Fibroblast of pulmonary artery (primary cell): ENCODE data around the gene UQCC5.

Experiments used
- DNase-seq: peaks from one replicate; pipeline ENCODE4 v3.0.0-alpha.2; 2010; ENCODE audit warnings: low read depth
- H3K4me3 ChIP-seq: replicated peaks from 2 replicates; pipeline ENCODE4 v1.5.1; 2011; ENCODE audit warnings: low read depth, mild to moderate bottlenecking, control low read depth, low read length, moderate library complexity
- TF ChIP-seq, protein P1 (sequence below): IDR thresholded peaks from 2 replicates; pipeline ENCODE4 v1.5.1; 2011; ENCODE audit warnings: mild to moderate bottlenecking, control low read depth, low read length, inconsistent platforms; ENCODE audit errors: missing control alignments

The UQCC5 gene

DNA sequence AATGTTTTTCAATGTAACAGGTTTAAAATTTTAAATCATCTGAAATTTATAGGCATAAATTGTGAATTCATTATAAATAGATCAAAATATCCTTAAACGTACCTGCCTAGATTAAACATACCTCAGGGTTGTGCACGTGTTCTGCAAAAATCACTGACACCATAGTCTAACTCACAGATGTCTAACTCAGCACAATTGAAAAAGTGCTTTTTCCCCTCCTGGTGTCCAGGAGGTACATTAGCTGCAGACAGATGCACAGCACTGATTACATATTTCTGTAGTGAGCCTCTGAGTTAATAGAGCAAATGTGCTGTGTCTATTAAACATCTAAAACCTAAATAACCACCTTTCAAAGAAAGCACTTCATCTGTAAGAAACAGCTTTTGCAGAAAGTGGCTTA lies 10.7 kb downstream of the UQCC5 start:
- TF ChIP-seq, protein P1, sequence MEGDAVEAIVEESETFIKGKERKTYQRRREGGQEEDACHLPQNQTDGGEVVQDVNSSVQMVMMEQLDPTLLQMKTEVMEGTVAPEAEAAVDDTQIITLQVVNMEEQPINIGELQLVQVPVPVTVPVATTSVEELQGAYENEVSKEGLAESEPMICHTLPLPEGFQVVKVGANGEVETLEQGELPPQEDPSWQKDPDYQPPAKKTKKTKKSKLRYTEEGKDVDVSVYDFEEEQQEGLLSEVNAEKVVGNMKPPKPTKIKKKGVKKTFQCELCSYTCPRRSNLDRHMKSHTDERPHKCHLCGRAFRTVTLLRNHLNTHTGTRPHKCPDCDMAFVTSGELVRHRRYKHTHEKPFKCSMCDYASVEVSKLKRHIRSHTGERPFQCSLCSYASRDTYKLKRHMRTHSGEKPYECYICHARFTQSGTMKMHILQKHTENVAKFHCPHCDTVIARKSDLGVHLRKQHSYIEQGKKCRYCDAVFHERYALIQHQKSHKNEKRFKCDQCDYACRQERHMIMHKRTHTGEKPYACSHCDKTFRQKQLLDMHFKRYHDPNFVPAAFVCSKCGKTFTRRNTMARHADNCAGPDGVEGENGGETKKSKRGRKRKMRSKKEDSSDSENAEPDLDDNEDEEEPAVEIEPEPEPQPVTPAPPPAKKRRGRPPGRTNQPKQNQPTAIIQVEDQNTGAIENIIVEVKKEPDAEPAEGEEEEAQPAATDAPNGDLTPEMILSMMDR: no peak
- H3K4me3 ChIP-seq: no peak overlapping the region
- no peak for DNase-seq

DNA sequence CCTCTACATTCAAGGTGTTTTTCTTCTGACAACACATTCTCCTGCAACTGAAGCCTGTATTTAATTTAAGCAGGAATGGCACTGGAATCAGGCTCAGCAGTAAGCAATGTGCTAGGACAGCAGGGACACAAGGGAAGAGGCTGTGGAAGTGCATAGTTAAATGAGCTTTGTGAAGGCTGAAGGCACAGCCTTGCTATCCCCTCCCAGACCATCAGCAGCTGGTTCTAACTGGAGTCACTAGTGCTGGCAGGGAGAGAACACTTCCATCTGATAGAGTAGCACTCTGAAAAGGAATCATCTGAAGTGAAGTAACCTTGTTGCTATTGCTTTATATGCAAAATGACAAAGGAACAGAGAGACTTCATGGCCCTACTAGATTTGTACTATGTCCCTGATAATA lies 14.7 kb downstream of the UQCC5 start:
- TF ChIP-seq, protein P1: no peak

DNA sequence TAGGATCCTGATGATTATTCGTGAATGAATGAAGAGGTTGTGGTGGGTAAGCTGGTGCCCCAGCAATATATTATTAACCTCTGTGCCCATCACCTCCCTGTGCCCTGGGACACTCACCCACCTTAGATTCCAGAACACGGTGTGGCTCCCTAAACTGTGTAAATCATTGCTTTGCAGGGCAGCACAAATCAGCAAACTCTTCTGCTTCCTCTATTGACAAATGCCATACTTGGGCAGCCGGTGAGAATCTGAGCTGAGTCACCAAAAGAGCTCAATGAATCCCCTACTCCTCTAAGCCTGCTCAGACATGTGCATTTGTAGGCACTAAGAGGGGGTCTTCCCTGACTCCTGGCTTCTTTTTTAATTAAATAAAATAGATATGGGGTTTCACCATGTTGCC lies 15.7 kb downstream of the UQCC5 start:
- no peak for DNase-seq
- TF ChIP-seq, protein P1: no peak
- no peak overlapping the region for H3K4me3 ChIP-seq

More for the DNA sequence above, 14.7 kb downstream of the UQCC5 start:
- H3K4me3 ChIP-seq: no peak overlapping the region
- DNase-seq: no peak

DNA sequence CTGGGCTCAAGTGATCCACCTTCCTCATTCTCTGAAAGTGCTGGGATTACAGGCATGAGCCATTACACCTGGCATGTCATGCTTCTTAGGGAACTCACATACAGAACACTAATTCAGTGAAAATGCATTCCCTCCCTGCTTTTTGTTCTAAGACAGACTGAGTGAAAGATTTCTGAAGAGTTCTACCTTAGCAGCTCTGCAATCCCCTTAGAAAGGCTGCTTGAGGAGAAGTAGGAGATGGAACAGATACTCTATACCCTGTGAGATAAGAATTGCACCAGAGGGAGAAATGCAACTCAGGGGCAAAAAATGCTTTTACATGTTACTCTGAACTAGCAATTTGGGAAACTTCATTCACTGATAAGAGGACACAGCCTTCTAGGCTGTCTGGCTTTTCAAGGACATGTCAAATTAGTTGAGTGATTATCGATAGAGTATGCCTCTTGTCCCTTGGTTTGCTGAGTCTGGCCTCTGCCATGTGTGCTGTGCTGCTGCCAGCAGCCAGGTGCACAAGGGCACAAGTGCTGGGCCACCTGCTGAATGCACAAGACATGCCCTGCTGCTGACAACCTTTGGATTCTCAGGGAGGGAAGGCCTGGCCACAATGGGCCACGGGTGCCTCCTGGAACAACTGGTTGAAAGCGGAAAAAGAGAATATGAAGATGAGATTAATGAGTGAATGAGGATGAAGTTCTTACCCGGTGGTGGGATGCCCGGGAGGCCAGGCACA lies 17.8 kb downstream of the UQCC5 start:
- H3K4me3 ChIP-seq: no peak overlapping the region
- DNase-seq: no peak
- TF ChIP-seq, protein P1: no peak

DNA sequence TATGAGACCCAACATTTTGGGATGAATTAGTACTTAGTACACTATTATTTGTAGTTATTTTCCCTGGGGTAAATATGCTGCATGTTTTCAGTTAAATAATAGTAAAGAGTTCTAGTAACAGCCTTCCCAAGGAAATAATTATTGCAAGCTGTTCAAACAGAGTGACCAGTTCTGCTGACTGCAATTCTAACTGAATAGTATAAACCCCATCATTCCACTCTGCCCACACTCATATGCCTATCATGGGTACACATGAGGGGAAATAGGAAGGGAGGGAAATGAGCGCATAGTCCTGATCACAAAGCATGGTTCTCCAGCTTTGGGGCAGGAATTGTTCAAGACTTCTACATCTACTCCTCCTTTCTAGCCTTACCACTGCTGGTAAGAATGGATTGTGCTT lies 18.7 kb downstream of the UQCC5 start:
- DNase-seq: no peak
- no peak overlapping the region for H3K4me3 ChIP-seq
- TF ChIP-seq, protein P1: no peak

DNA sequence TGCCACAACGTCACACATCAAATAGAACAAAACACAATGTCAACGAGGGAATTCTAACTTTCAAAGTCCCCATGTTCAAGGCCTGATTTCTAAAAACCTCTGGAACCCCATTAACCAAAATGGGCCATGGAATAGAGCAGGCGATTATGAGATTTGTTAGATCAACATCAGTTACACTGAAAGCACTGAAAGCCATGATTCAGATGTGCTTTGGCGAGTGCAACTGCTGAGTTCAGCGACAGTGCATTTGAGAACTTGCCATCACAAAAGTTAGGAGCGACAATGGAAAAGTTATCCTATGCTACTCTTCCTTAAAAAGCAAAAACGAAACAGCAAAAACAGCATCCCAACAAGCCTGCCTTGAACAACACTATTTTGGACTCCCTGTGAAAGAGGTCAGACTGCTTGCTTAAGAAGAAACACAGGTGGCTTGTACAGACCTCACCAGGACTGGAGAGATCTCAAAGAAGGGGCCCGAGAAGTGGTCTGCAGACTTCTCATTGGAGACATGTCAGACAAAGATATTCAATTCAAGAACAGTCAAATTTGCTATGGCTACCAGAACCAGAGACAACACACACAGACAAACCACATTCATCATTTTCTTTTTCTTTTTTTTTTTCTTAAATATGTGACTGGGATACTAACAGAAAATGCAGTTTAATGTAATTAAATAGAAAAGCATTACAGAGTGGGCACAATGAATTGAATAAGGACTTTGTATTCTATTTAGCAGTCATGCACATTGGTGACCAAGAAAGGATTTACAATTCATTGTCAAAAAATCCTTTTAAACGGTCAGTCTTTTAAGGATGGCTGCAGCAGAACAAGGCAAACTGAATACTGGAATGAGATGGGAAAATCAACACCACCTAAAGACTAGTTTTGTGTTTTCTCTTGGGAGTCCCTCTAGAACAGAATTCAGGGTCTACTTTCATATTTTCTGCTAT lies 20.9 kb downstream of the UQCC5 start:
- no peak overlapping the region for H3K4me3 ChIP-seq
- no peak for DNase-seq
- TF ChIP-seq, protein P1: no peak
